Measurements from ENCODE around the gene SORCS2.

DNA sequence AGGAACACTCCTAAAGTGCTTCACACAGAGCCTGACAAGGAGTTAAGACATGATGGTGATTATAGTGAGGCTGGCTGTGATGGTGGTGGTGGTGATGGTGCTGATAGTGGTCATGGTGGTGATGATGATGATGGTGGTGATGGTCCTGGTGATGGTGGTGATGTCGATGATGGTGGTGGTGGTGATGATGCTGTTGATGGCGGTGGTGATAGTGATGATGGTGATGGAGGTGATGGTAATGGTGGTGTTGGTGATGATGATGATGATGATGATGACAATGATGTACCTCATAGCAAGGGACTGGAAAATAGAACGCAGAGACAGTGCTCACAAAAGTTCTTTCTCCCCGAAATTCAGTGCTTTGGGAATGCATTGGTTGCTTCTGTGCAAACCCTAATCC lies 276.7 kb downstream of the SORCS2 start:
- TF ChIP-seq POLR2A (IDR thresholded peaks at IDR 0.05): no peak
- TF ChIP-seq, protein P1, sequence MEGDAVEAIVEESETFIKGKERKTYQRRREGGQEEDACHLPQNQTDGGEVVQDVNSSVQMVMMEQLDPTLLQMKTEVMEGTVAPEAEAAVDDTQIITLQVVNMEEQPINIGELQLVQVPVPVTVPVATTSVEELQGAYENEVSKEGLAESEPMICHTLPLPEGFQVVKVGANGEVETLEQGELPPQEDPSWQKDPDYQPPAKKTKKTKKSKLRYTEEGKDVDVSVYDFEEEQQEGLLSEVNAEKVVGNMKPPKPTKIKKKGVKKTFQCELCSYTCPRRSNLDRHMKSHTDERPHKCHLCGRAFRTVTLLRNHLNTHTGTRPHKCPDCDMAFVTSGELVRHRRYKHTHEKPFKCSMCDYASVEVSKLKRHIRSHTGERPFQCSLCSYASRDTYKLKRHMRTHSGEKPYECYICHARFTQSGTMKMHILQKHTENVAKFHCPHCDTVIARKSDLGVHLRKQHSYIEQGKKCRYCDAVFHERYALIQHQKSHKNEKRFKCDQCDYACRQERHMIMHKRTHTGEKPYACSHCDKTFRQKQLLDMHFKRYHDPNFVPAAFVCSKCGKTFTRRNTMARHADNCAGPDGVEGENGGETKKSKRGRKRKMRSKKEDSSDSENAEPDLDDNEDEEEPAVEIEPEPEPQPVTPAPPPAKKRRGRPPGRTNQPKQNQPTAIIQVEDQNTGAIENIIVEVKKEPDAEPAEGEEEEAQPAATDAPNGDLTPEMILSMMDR (IDR thresholded peaks at IDR 0.05): no peak

Measured in esophagus squamous epithelium (tissue), 4 donors.